Ovary (tissue), 3 donors: Measurements from ENCODE around the gene GRIN2D.

Experiments
- CTCF ChIP-seq, 3 donors: fragments of 450-650 bp in 2 of 3; fragments of 200-600 bp in 1 of 3; IDR thresholded peaks; one replicate each; pipeline versions ENCODE4 v1.5.1 to v1.8.0; 2016 to 2022; ENCODE audit warnings: antibody characterized with exemption in 3 of 3, mild to moderate bottlenecking in 1 of 3
- POLR2A ChIP-seq: fragments of 450-650 bp; IDR thresholded peaks from one replicate; pipeline ENCODE4 v1.6.1; 2017; ENCODE audit warnings: antibody characterized with exemption, mild to moderate bottlenecking, moderate library complexity
- donor health status: DM: no; HTN: no; CAD: no.

GRCh38 chr19:48350856-48351255 lies 42.6 kb upstream of the GRIN2D start:
- TF ChIP-seq CTCF (IDR thresholded peaks at IDR 0.05) (no peak), POLR2A (no peak)
